HG03575 (cell line): ENCODE data around the gene GLIS2.

Source experiments
- ATAC-seq: cut with Tn5 transposase; IDR thresholded peaks from one replicate; pipeline ENCODE4 v1.9.1; 2021; ENCODE audit not compliant: unreplicated experiment, insufficient number of reproducible peaks, low FRiP score; ENCODE audit errors: extremely low read depth

GLIS2 gene

DNA sequence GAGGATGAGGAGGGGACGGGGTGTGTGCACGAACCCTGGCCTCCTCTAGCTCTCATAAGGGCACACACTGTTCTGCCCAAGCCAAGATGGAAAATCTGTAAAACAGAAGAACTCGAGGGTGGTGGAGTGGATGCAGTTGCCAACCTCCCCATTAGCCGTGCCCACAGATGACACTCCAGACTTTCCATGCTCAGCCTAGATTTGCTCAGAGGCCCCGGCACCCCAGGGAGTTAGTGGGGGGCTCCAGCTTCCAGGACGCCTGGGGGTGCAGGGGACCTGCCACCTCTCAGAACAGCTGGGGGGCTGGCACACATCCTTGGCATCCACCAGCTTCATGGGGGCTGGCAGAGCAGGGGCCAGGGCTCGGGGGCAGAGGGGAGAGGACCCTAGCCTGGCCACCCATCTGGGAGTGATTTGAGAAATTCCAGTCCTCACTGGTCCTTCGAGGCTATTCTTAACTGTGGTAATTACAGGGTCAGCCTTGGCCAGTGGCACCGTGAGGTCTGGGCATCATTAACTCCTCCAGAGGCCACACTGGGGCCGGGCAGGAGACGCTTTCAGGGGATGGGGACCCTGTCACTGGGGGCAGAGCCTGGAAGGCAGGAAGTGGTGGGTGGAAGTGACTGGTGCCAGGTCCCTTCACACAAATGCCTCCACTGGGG lies 70.1 kb downstream of the GLIS2 start:
- ATAC-seq = no peak

- no peak for ATAC-seq
Measured at GRCh38 chr16:4386451-4386805, 70.6 kb downstream of the GLIS2 start.

DNA sequence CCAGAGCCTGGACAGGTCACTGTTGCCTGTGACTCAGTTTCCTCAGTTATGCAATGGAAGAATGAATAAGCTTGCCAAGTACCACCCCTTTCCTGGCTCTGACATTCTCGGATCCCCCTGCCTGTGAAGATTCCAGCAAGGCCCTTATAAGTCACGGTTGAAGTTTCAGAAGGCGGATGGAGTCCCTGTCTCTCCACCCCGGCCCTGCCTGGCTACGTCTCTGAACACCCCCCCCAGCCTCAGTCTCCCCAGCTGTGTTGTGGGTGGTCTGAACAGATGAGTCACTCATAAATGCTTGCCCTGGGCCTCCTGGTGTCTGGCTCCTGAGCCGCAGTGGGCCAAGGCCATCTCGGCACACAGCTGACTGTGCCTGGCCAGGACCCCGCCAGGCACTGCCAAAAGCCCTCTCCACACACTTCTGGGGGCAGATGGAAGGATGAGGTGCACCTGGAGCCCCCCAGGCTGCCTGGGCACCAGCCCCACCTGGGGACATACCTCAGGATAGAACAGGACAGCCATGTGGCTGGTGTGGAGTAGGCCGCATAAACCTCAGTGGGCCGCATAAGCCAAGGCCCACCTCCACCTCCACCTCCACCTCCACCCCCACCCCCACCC lies 71.2 kb downstream of the GLIS2 start:
- no peak for ATAC-seq

DNA sequence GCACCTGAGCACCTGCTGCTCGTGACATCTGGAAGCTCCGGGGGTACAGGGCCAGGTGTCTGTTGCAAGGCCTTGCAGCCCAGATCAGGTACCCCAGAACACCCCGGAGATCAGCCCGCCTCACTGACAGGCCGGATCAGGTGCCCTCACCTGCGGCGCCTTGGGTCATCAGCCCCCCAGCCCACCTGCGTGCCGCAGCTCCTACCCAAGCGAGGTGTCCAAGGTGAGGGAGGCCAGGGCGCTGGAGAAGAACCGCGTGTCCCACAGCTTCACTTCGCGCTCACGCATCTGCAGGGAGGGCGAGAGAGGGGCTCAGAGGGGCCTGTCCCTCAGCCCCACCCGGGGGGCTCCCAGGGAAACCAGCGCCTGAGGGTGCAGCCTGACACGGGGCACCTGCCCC lies 71.9 kb downstream of the GLIS2 start:
- no peak for ATAC-seq

DNA sequence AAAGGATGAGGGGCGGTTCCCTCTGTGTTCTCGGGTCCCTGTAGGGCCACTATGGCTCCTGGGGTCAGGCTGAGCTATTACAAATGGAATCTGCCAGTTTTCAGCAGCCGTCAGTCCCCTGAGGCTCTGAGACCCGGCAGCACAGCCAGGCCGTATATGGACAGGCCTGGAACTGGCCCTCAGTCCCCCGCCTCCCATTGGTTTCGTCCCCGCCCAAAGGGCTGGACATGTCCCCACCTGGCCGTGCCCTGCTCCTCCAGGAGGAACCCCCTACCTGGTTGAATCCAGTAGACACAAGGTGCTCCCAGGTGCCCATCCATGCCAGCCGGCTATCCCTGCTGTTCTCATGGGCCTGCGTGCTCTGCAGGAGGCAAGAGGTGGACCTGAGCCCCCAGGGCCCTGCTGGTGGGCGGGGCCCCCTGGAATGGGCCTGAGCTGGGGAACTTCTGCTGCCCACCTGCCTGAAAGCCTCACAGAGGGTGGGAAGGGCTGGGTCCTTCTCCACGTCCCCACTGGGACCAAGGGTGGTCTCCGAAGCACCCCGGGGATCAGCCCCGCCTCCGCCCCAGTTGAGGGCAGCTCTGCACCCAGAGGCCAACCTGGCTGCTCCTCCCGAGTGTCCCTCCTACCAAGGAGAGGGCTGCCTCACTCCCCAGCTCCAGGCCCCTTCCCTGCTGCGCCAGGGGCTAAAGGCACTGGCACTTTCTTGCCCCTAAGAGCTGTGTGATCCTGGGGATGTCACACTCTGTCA lies 72.6 kb downstream of the GLIS2 start:
- no peak for ATAC-seq
